RWPE2 (cell line): ENCODE measurements around the gene RSU1.

Source experiments
- ATAC-seq: fragments of 200-7000 bp; cut with Tn5 transposase; 3 replicates; pipeline ENCODE4 v1.9.1; 2021; ENCODE audit warnings: low read depth
- DNase-seq: peaks from one replicate; pipeline ENCODE4 v3.0.0-alpha.2; 2020; ENCODE audit warnings: low spot score
- H3K27ac ChIP-seq: fragments of 450-650 bp; 2 replicates; pipeline ENCODE4 v1.5.1; 2017; ENCODE audit warnings: mild to moderate bottlenecking; ENCODE audit not compliant: poor library complexity, severe bottlenecking
- H3K27me3 ChIP-seq: fragments of 250-450 bp; sonication (Bioruptor Pico); 2 replicates; pipeline ENCODE4 v1.5.1; 2021; ENCODE audit warnings: mild to moderate bottlenecking, moderate library complexity; ENCODE audit not compliant: insufficient read depth, poor library complexity, severe bottlenecking
- H3K36me3 ChIP-seq: fragments of 250-450 bp; sonication (Bioruptor Pico); 2 replicates; pipeline ENCODE4 v1.5.1; 2020; ENCODE audit warnings: low read depth, mild to moderate bottlenecking, moderate library complexity
- H3K4me1 ChIP-seq: fragments of 250-450 bp; sonication (Bioruptor Pico); 2 replicates; pipeline ENCODE4 v1.5.1; 2021; ENCODE audit warnings: mild to moderate bottlenecking, moderate library complexity; ENCODE audit not compliant: insufficient read depth, poor library complexity, severe bottlenecking
- H3K4me3 ChIP-seq: fragments of 250-450 bp; sonication (Bioruptor Pico); 2 replicates; pipeline ENCODE4 v1.5.1; 2021; ENCODE audit warnings: mild to moderate bottlenecking, moderate library complexity; ENCODE audit not compliant: severe bottlenecking
- H3K9me3 ChIP-seq: fragments of 250-450 bp; sonication (Bioruptor Pico); 2 replicates; pipeline ENCODE4 v1.5.1; 2021; ENCODE audit warnings: mild to moderate bottlenecking, moderate library complexity; ENCODE audit not compliant: severe bottlenecking
- CTCF ChIP-seq: fragments of 450-650 bp; IDR thresholded peaks from one replicate; pipeline ENCODE4 v1.5.1; 2017; ENCODE audit warnings: mild to moderate bottlenecking, moderate library complexity; ENCODE audit not compliant: poor library complexity, severe bottlenecking

The RSU1 gene

DNA sequence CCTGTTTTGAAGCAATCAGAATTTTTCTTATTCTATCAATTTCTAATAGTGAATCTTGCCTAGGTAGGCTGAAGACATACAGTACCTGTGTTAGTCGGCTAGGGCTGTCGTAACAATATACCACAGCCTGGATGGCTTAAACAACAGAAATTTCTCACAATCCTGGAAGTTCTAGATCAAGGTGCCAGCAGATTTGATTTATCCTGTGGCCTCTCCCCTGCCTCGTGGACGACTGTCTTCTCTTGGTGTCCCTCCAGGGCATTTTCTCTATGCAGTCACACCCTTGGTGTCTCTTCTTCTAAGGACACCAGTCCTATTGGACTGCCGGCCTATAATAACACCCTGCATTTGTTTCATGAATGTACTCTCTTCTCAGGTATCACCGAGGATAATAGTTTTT, 1.8 kb upstream of the RSU1 start:
- ATAC-seq (no peak), DNase-seq (no peak)
- Histone ChIP-seq H3K36me3 (no peaks in the 10 kb centered on the region), H3K4me1 (peaks cover 11% of the 10 kb centered on the region), H3K27ac (no peak overlapping the region), H3K27me3 (no peaks in the 10 kb centered on the region), H3K9me3 (no peaks in the 10 kb centered on the region), H3K4me3 (no peak overlapping the region)
- TF ChIP-seq CTCF = no peak

GRCh38 chr10:16816830-16817124, 447 bp downstream of the RSU1 start:
- Histone ChIP-seq H3K4me3 (peak overlapping the region; percentile 67), H3K4me1 (peaks cover 11% of the 10 kb centered on the region), H3K27me3 (no peaks in the 10 kb centered on the region), H3K27ac (peak overlapping the region; percentile 16), H3K9me3 (no peaks in the 10 kb centered on the region), H3K36me3 (no peaks in the 10 kb centered on the region)
- DNase-seq = no peak
- no peak for TF ChIP-seq CTCF
- no peak for ATAC-seq

GRCh38 chr10:16816171-16816570, 1.1 kb downstream of the RSU1 start:
- Histone ChIP-seq H3K27ac (no peak overlapping the region), H3K4me3 (peak overlapping the region; percentile 67), H3K9me3 (no peaks in the 10 kb centered on the region), H3K4me1 (peaks cover 11% of the 10 kb centered on the region), H3K36me3 (no peaks in the 10 kb centered on the region), H3K27me3 (no peaks in the 10 kb centered on the region)
- no peak for TF ChIP-seq CTCF
- ATAC-seq (no peak), DNase-seq (no peak)

- H3K4me3 ChIP-seq = no peak overlapping the region
- no peak for TF ChIP-seq CTCF
- no peaks in the 10 kb centered on the region for H3K27me3 ChIP-seq
- no peak overlapping the region for H3K27ac ChIP-seq
- peaks cover 11% of the 10 kb centered on the region for H3K4me1 ChIP-seq
- ATAC-seq (no peak), DNase-seq (no peak)
- H3K9me3 ChIP-seq = no peaks in the 10 kb centered on the region
- H3K36me3 ChIP-seq = no peaks in the 10 kb centered on the region
Observed at GRCh38 chr10:16814012-16814411, 3.2 kb downstream of the RSU1 start.

- no peaks in the 10 kb centered on the region for H3K27me3 ChIP-seq
- H3K36me3 ChIP-seq = no peaks in the 10 kb centered on the region
- peaks cover 5% of the 10 kb centered on the region for H3K4me1 ChIP-seq
- no peak overlapping the region for H3K4me3 ChIP-seq
- no peak overlapping the region for H3K27ac ChIP-seq
- ATAC-seq = no peak
- no peak for DNase-seq
- H3K9me3 ChIP-seq = no peaks in the 10 kb centered on the region
- TF ChIP-seq CTCF = no peak
Observed at GRCh38 chr10:16812676-16813075, 4.5 kb downstream of the RSU1 start.
